Esophagus muscularis mucosa (tissue), 4 donors: ENCODE measurements around the gene THSD4. TPM values are rescaled to one million over a fixed set of nuclear protein-coding genes. Genes with fewer than 3 reads are reported as not detected.

Source experiments
- DNase-seq: peaks from one replicate; pipeline ENCODE4 v3.0.0-alpha.2; 2017; ENCODE audit errors: extremely low spot score
- H3K27ac ChIP-seq, 4 donors: fragments of 200-600 bp; sonication (generic); replicated peaks in 1 of 4; 1 replicate in 3 of 4; 2 replicates in 1 of 4; pipeline ENCODE4 v1.5.1; 2016 to 2019; ENCODE audit warnings: mild to moderate bottlenecking in 1 of 4
- H3K27me3 ChIP-seq, 4 donors: fragments of 200-600 bp; sonication (generic); one replicate each; pipeline versions ENCODE4 v1.5.1 to v1.6.0; 2016 to 2019
- H3K36me3 ChIP-seq, 4 donors: fragments of 200-600 bp; sonication (generic); one replicate each; pipeline ENCODE4 v1.5.1; 2016 to 2019
- H3K4me1 ChIP-seq, 4 donors: fragments of 200-600 bp; sonication (generic); one replicate each; pipeline ENCODE4 v1.5.1; 2016 to 2019
- H3K4me3 ChIP-seq, 4 donors: fragments of 200-600 bp; sonication (generic); 1 replicate in 2 of 4; 2 replicates in 2 of 4; pipeline ENCODE4 v1.5.1; 2016 to 2019; ENCODE audit warnings: mild to moderate bottlenecking in 4 of 4, moderate library complexity in 1 of 4
- H3K9me3 ChIP-seq, 4 donors: fragments of 200-600 bp; sonication (generic); 1 replicate in 3 of 4; 2 replicates in 1 of 4; pipeline ENCODE4 v1.5.1; 2016 to 2019
- CTCF ChIP-seq, 3 experiments: fragments of 200-600 bp in 2 of 3; fragments of 450-650 bp in 1 of 3; sonication (generic) in 2 of 3; IDR thresholded peaks; one replicate each; pipeline ENCODE4 v1.5.1; 2017 to 2019; ENCODE audit warnings: antibody characterized with exemption in 3 of 3, mild to moderate bottlenecking in 2 of 3, moderate library complexity in 1 of 3
- EP300 ChIP-seq: sonication (generic); formaldehyde crosslinking; IDR thresholded peaks from one replicate; pipeline ENCODE4 v1.6.1; 2017; ENCODE audit warnings: antibody characterized with exemption
- POLR2A ChIP-seq: fragments of 450-650 bp; IDR thresholded peaks from one replicate; pipeline ENCODE4 v1.6.1; 2017; ENCODE audit warnings: antibody characterized with exemption, moderate library complexity, mild to moderate bottlenecking, low read depth
- POLR2AphosphoS5 ChIP-seq, 2 donors: sonication (generic); formaldehyde crosslinking; IDR thresholded peaks; one replicate each; pipeline ENCODE4 v1.6.1; 2017; ENCODE audit warnings: antibody characterized with exemption in 2 of 2
- WGBS: methylation state at CpG from one replicate; pipeline ENCODE4 v1.1.5; 2018; 5-methylcytosine and 5-hydroxymethylcytosine counted together
- intact Hi-C: fragments of 100-400 bp; cut with DNase I; formaldehyde crosslinking; loops from one replicate; pipeline ENCODE4 v1.15.1; 2023
- total RNA-seq, 4 donors: library from RNA; depleted of rRNA; stranded (reverse); fragments of >200 nt; gene quantifications; one replicate each; pipeline versions ENCODE4 v1.1.0 to v1.2.1, GENCODE V29; 2016

THSD4 gene
- total RNA-seq, 4 donors from 2014 or later, result 3.2 to 6.6 (median 5.6) TPM

DNA sequence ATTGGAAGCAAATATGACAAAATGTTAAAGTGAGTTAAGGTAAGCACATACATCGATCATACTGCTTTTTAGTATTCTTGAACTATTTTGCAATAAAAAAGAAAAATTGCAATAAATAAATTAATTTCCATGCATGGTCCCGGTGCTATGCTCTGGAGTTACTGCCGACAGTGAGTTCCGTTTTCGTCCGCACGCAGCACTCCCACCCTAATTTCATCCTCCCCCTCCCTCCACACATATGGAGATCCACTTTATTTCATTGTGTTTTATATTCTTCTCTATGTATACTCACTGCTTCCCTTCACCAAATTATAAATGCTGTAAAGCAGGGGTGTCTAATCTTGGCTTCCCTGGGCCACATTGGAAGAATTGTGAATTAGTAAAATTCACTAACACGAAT lies 247.3 kb downstream of the THSD4 start:
- Histone ChIP-seq H3K4me3 (no peak overlapping the region), H3K27ac (no peak overlapping the region), H3K27me3 (no peaks in the 10 kb centered on the region), H3K36me3 (no peaks in the 10 kb centered on the region), H3K9me3 (no peaks in the 10 kb centered on the region), H3K4me1 (peaks cover 4 to 9% (median 7%) of the 10 kb centered on the region in 4 donors)
- WGBS, result 85% methylated on average over 8 of the region's 8 CpGs
- TF ChIP-seq CTCF (IDR thresholded peaks at IDR 0.05) (no peak), POLR2A (no peak), EP300 (no peak), POLR2AphosphoS5 (IDR thresholded peaks at IDR 0.05) (no peak)
- DNase-seq, result no peak
- intact Hi-C loops, result no loop called here

- Histone ChIP-seq H3K36me3 (no peaks in the 10 kb centered on the region), H3K4me1 (peaks cover 0 to 4% (median 2%) of the 10 kb centered on the region in 4 donors), H3K27ac (no peak overlapping the region), H3K9me3 (no peaks in the 10 kb centered on the region), H3K4me3 (no peak overlapping the region), H3K27me3 (no peaks in the 10 kb centered on the region)
- 93% methylated on average over 11 of the region's 11 CpGs for WGBS
- intact Hi-C loops, result no loop called here
- TF ChIP-seq CTCF (IDR thresholded peaks at IDR 0.05) (no peak), EP300 (no peak), POLR2A (no peak), POLR2AphosphoS5 (IDR thresholded peaks at IDR 0.05) (no peak)
- DNase-seq, result no peak
Measured at GRCh38 chr15:71362987-71363968, 248.0 kb downstream of the THSD4 start.

- Histone ChIP-seq H3K9me3 (no peaks in the 10 kb centered on the region), H3K36me3 (no peaks in the 10 kb centered on the region), H3K27ac (no peak overlapping the region), H3K4me3 (no peak overlapping the region), H3K4me1 (peaks cover 0 to 4% (median 2%) of the 10 kb centered on the region in 4 donors), H3K27me3 (no peaks in the 10 kb centered on the region)
- intact Hi-C loops, result no loop called here
- TF ChIP-seq CTCF (IDR thresholded peaks at IDR 0.05), result no peak
- no peak for TF ChIP-seq POLR2A
- TF ChIP-seq EP300, result no peak
- no peak for DNase-seq
- WGBS, result 92% methylated on average over 5 of the region's 5 CpGs
Measured at GRCh38 chr15:71364117-71364584, 248.9 kb downstream of the THSD4 start.

DNA sequence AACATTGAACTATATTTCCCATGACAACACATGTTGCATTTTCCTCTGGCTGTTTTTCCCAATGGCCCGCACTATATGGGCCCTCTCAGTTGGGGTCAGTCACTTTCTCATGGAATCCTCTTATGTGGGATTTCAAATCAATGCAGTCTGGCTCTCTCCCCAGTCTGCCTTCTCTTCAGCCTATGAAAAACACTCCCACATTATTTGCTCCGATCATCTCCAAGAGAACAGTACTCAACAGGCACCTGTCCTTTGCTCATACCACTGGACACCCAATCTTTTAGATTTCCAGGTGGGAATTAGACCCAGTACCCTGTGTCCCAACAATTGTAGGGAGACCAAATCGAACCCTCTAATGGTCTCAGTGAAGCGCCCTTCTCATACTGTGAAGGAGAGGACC lies 251.3 kb downstream of the THSD4 start:
- no peaks in the 10 kb centered on the region for H3K27me3 ChIP-seq
- no peak overlapping the region for H3K27ac ChIP-seq
- H3K4me1 ChIP-seq, result peaks cover 0 to 4% (median 2%) of the 10 kb centered on the region in 4 donors
- no peak overlapping the region for H3K4me3 ChIP-seq
- intact Hi-C loops, result no loop called here
- TF ChIP-seq POLR2AphosphoS5 (IDR thresholded peaks at IDR 0.05) (no peak), CTCF (IDR thresholded peaks at IDR 0.05) (no peak), EP300 (no peak), POLR2A (no peak)
- WGBS, result 87% methylated on average over 4 of the region's 4 CpGs
- H3K9me3 ChIP-seq, result no peaks in the 10 kb centered on the region
- DNase-seq, result no peak
- no peaks in the 10 kb centered on the region for H3K36me3 ChIP-seq
